MM.1S (cell line): ENCODE measurements around the gene CCDC172.

Experiments used
- DNase-seq: peaks from one replicate; pipeline ENCODE4 v3.0.0-alpha.2; 2015
- H2AFZ ChIP-seq: fragments of 300-600 bp; sonication (generic); 2 replicates; pipeline ENCODE4 v1.6.0; 2016; ENCODE audit warnings: antibody characterized with exemption, low read length
- H3F3A ChIP-seq: fragments of 300-600 bp; sonication (generic); 2 replicates; pipeline ENCODE4 v1.6.1; 2016; ENCODE audit warnings: mild to moderate bottlenecking, antibody characterized with exemption, low read length, moderate library complexity, mixed read lengths; ENCODE audit not compliant: insufficient read depth
- H3K27ac ChIP-seq: fragments of 300-600 bp; sonication (generic); 2 replicates; pipeline ENCODE4 v1.5.1; 2016; ENCODE audit warnings: mild to moderate bottlenecking, low read length
- H3K27me3 ChIP-seq: fragments of 300-600 bp; sonication (generic); replicated peaks from 2 replicates; pipeline ENCODE4 v1.6.0; 2016; ENCODE audit warnings: low read length; ENCODE audit not compliant: insufficient read depth
- H3K36me3 ChIP-seq: fragments of 300-600 bp; sonication (generic); replicated peaks from 2 replicates; pipeline ENCODE4 v1.6.1; 2016; ENCODE audit warnings: mild to moderate bottlenecking, low read length, mixed read lengths; ENCODE audit not compliant: insufficient read depth
- H3K4me1 ChIP-seq: fragments of 300-600 bp; sonication (generic); 2 replicates; pipeline ENCODE4 v1.6.1; 2016; ENCODE audit warnings: low read length, mixed read lengths
- H3K4me2 ChIP-seq: fragments of 300-600 bp; sonication (generic); 2 replicates; pipeline ENCODE4 v1.6.0; 2016; ENCODE audit warnings: low read depth, low read length
- H3K4me3 ChIP-seq: fragments of 300-600 bp; sonication (generic); 2 replicates; pipeline ENCODE4 v1.5.1; 2016; ENCODE audit warnings: low read length, mixed read lengths
- H3K79me2 ChIP-seq: fragments of 300-600 bp; sonication (generic); 2 replicates; pipeline ENCODE4 v1.6.1; 2016; ENCODE audit warnings: mixed run types, low read length, mixed read lengths
- H3K9ac ChIP-seq: fragments of 300-600 bp; sonication (generic); 2 replicates; pipeline ENCODE4 v1.6.1; 2016; ENCODE audit warnings: low read length, mixed read lengths
- H3K9me2 ChIP-seq: fragments of 300-600 bp; sonication (generic); replicated peaks from 2 replicates; pipeline ENCODE4 v1.6.1; 2016; ENCODE audit warnings: mild to moderate bottlenecking, low read length, mixed read lengths; ENCODE audit not compliant: insufficient read depth
- H3K9me3 ChIP-seq: fragments of 300-600 bp; sonication (generic); replicated peaks from 2 replicates; pipeline ENCODE4 v1.6.1; 2016; ENCODE audit warnings: mild to moderate bottlenecking, low read length, mixed read lengths; ENCODE audit not compliant: insufficient read depth
- H4K20me1 ChIP-seq: fragments of 300-600 bp; sonication (generic); 2 replicates; pipeline ENCODE4 v1.6.1; 2016; ENCODE audit warnings: mild to moderate bottlenecking, low read length, moderate library complexity, mixed read lengths; ENCODE audit not compliant: insufficient read depth
- CTCF ChIP-seq: fragments of 300-600 bp; sonication (generic); IDR thresholded peaks from 2 replicates; pipeline ENCODE4 v1.5.1; 2016; ENCODE audit warnings: antibody characterized with exemption, low read length, mixed read lengths
- EZH2 ChIP-seq: fragments of 300-600 bp; sonication (generic); optimal IDR thresholded peaks from 2 replicates; pipeline ENCODE3; 2017; ENCODE audit warnings: low read depth, mild to moderate bottlenecking, antibody characterized with exemption, low read length, mixed read lengths
- EZH2phosphoT487 ChIP-seq: fragments of 300-600 bp; sonication (generic); IDR thresholded peaks from 2 replicates; pipeline ENCODE4 v1.6.1; 2018; ENCODE audit warnings: antibody characterized with exemption, low read length

The CCDC172 gene

DNA sequence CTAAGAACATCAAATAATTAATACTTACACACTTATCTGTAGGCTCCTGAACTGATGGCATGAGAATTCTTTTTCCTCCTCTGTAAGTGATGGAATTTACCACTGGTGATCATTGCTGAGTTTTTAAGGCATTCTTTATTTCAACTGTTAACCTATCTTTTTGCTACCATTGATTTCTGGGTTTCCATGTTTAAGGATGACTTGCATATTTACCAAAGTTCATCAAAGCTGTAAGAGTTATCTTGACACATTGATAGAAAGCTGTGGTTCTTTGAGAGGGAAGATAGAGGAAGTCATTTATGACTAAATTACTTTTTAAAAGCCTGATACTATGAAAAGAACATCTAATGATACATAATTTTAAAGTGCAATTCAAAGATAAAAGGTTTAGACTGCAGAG is 31.8 kb upstream of the CCDC172 start:
- H3K79me2 ChIP-seq, result no peaks in the 10 kb centered on the region
- no peak overlapping the region for H3K9ac ChIP-seq
- no peak overlapping the region for H2AFZ ChIP-seq
- no peaks in the 10 kb centered on the region for H3K36me3 ChIP-seq
- TF ChIP-seq EZH2phosphoT487 (no peak), CTCF (no peak), EZH2 (no peak)
- H4K20me1 ChIP-seq, result no peaks in the 10 kb centered on the region
- no peaks in the 10 kb centered on the region for H3F3A ChIP-seq
- H3K27me3 ChIP-seq, result no peaks in the 10 kb centered on the region
- H3K4me2 ChIP-seq, result no peak overlapping the region
- DNase-seq, result no peak
- no peaks in the 10 kb centered on the region; the same call in 1 of the 2 replicates for H3K4me1 ChIP-seq
- H3K9me3 ChIP-seq, result no peaks in the 10 kb centered on the region
- H3K9me2 ChIP-seq, result no peaks in the 10 kb centered on the region
- H3K27ac ChIP-seq, result no peak overlapping the region
- no peak overlapping the region for H3K4me3 ChIP-seq

- Histone ChIP-seq H3K27ac (no peak overlapping the region), H4K20me1 (no peaks in the 10 kb centered on the region), H3F3A (no peaks in the 10 kb centered on the region), H3K4me1 (no peaks in the 10 kb centered on the region), H3K79me2 (no peaks in the 10 kb centered on the region), H3K9me2 (no peaks in the 10 kb centered on the region), H2AFZ (no peak overlapping the region), H3K36me3 (no peaks in the 10 kb centered on the region), H3K27me3 (no peaks in the 10 kb centered on the region), H3K9me3 (no peaks in the 10 kb centered on the region), H3K4me2 (no peak overlapping the region), H3K9ac (no peak overlapping the region), H3K4me3 (no peak overlapping the region)
- TF ChIP-seq EZH2phosphoT487, result no peak
- no peak for TF ChIP-seq CTCF
- DNase-seq, result no peak
These were observed 27.9 kb upstream of the CCDC172 start for GRCh38 chr10:116296291-116296721.

DNA sequence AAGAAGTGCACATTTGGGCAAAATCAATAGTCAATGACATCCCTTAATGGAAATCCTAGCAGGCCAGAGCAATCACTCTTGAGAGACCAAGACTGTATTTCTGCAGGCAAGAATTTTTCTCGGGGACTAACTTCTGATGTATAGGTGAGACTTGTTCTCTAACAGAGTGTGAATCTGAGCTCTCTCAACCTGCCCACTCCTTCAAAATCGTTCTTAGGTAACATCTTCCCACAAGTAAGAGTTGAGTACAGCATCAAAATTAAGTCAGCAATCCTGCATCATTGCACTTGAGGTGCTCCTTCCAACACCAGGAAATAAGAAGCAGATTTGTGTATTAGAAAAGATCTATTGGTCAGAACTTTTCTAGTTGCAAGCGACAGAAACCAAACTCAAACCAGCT is 25.7 kb upstream of the CCDC172 start:
- Histone ChIP-seq H3K27ac (no peak overlapping the region), H3K4me1 (no peaks in the 10 kb centered on the region), H3K4me3 (no peak overlapping the region), H3K79me2 (no peaks in the 10 kb centered on the region), H3K4me2 (no peak overlapping the region), H3K9ac (no peak overlapping the region), H3K9me3 (no peaks in the 10 kb centered on the region), H3K27me3 (no peaks in the 10 kb centered on the region), H3F3A (no peaks in the 10 kb centered on the region), H3K9me2 (no peaks in the 10 kb centered on the region), H4K20me1 (no peaks in the 10 kb centered on the region), H2AFZ (no peak overlapping the region), H3K36me3 (no peaks in the 10 kb centered on the region)
- DNase-seq, result no peak
- no peak for TF ChIP-seq EZH2phosphoT487
- TF ChIP-seq CTCF, result no peak
- no peak for TF ChIP-seq EZH2

DNA sequence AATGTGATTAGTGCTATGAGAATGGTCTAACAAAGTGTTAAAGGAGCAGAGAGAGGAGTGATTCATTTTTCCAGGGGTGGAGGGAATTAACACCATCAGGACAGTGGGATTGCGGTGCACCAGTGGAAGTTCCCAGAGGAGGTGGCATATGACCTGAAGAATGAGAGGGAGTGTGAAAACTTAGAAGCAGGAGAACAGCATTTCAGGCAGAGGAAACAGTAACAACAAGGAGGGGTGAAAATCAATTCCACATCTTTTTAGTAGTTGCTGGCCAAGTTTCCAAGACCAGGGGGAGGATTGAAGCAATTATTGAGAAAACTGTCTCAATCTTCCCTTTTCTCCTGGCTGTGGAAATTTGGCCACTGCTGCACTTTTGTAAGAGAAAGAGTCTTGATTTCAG is 23.7 kb upstream of the CCDC172 start:
- no peak for DNase-seq
- no peak for TF ChIP-seq EZH2
- TF ChIP-seq EZH2phosphoT487, result no peak
- H2AFZ ChIP-seq, result no peak overlapping the region
- H3K4me3 ChIP-seq, result no peak overlapping the region
- H3K27ac ChIP-seq, result no peak overlapping the region
- H3K36me3 ChIP-seq, result no peaks in the 10 kb centered on the region
- H3K79me2 ChIP-seq, result no peaks in the 10 kb centered on the region
- H3K9me2 ChIP-seq, result no peaks in the 10 kb centered on the region
- H4K20me1 ChIP-seq, result no peaks in the 10 kb centered on the region
- no peaks in the 10 kb centered on the region for H3K27me3 ChIP-seq
- H3K4me1 ChIP-seq, result no peaks in the 10 kb centered on the region
- H3F3A ChIP-seq, result no peaks in the 10 kb centered on the region
- no peak overlapping the region for H3K9ac ChIP-seq
- H3K4me2 ChIP-seq, result no peak overlapping the region
- no peaks in the 10 kb centered on the region for H3K9me3 ChIP-seq
